ENCODE measurements around the gene RPL19. TPM values are rescaled to one million over a fixed set of nuclear protein-coding genes. Genes with fewer than 3 reads are reported as not detected.

RPL19 gene
- total RNA-seq, 4 donors from 2014 or later: 1,760 to 2,905 (median 2,361) TPM

DNA sequence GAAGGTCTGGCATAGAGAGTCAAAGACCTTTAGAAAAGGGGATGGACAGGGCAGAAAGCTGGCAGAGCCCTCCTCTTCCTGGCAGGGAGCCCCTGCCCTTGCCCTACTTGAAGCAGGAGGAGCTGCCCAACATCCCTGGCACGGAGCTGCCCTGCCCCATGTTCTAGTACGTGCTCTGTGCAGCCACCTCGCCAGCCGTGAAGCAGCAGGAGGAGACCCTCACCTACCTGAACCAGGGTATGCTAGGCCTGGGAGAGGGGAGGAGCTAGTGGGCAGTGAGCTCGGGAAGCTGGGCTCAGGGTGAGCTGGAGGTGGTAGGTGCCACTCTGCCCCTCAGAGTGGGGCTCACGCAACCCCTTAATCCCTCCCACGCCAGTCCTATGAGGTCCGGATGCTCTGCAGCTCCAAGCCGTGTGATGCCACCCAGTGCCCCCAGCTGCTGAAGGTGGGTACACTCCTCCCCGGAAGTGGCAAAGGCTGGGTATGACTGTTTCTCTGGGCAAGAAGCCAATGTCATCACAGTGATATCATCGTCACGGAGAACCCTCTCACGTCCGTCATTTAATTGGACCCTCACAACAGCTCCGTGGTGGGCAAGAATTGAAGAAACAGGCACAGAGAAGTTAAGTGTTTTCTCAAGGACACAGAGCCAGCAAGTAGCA, 38.4 kb downstream of the RPL19 start:
- H3K36me3 ChIP-seq: no peaks in the 10 kb centered on the region
- no peak overlapping the region for H3K4me3 ChIP-seq
- no peaks in the 10 kb centered on the region for H3K9me3 ChIP-seq
- H3K4me1 ChIP-seq: peaks cover 0 to 4% (median 0%) of the 10 kb centered on the region in 4 donors
- WGBS: 22% methylated on average over 10 of the region's 15 CpGs
- TF ChIP-seq POLR2A (IDR thresholded peaks at IDR 0.05; ENCODE audit: low read depth) (no peak), POLR2AphosphoS5 (IDR thresholded peaks at IDR 0.05) (no peak), EP300 (IDR thresholded peaks at IDR 0.05) (no peak)
- TF ChIP-seq, protein P1, sequence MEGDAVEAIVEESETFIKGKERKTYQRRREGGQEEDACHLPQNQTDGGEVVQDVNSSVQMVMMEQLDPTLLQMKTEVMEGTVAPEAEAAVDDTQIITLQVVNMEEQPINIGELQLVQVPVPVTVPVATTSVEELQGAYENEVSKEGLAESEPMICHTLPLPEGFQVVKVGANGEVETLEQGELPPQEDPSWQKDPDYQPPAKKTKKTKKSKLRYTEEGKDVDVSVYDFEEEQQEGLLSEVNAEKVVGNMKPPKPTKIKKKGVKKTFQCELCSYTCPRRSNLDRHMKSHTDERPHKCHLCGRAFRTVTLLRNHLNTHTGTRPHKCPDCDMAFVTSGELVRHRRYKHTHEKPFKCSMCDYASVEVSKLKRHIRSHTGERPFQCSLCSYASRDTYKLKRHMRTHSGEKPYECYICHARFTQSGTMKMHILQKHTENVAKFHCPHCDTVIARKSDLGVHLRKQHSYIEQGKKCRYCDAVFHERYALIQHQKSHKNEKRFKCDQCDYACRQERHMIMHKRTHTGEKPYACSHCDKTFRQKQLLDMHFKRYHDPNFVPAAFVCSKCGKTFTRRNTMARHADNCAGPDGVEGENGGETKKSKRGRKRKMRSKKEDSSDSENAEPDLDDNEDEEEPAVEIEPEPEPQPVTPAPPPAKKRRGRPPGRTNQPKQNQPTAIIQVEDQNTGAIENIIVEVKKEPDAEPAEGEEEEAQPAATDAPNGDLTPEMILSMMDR (IDR thresholded peaks at IDR 0.05): no peak
- peaks cover 0 to 82% (median 0%) of the 10 kb centered on the region in 4 donors for H3K27me3 ChIP-seq
- no peak for DNase-seq (ENCODE audit: extremely low spot score)
- no peak overlapping the region for H3K27ac ChIP-seq (replicated peaks in 1 of 4)
- intact Hi-C loops (cut with DNase I): no loop called here

DNA sequence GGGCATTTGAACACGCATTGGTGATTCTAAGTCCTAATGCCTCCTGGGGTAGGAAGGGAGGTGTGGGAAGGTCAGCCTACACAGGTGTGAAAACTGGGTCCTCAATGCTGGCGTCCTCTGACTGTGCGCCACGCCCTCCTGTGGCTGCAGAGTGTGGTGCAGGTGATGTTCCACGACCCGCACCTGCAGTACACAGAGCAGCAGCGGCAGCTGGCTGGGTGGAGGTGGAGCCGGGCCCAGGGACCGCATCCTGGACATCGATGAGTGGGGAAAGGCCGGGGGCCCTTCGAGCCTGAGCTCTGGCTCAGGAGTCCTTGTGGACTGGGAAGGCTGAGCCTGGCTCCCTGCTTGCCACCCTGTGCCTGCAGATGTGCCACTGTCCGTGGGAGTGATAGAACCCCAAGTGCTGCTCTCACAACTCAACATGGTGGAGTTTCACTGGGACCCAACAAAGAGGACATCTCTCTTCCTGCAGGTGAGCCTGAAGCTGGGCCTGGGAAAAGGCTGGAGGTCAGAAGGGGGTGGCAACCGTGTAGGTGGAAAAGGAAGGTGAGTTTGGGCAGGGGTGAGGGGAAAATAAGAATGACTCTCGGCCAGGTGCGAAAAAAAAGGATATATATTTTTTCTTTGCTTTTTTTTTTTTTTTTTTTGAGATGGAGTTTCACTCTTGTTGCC, 39.7 kb downstream of the RPL19 start:
- WGBS: 31% methylated on average over 12 of the region's 16 CpGs
- Histone ChIP-seq H3K4me1 (peaks cover 5 to 10% (median 6%) of the 10 kb centered on the region in 4 donors), H3K9me3 (no peaks in the 10 kb centered on the region), H3K36me3 (no peaks in the 10 kb centered on the region), H3K4me3 (no peak overlapping the region), H3K27ac (replicated peaks in 1 of 4) (no peak overlapping the region), H3K27me3 (peaks cover 0 to 77% (median 0%) of the 10 kb centered on the region in 4 donors)
- TF ChIP-seq, protein P1 (IDR thresholded peaks at IDR 0.05): peak; percentile 21 to 41 (median 37)
- no peak for TF ChIP-seq EP300 (IDR thresholded peaks at IDR 0.05)
- intact Hi-C loops (cut with DNase I): loop anchor here (5.0 kb wide), 1 partner anchor 32 kb away; no protein-coding TSS in a partner anchor
- no peak for DNase-seq (ENCODE audit: extremely low spot score)

DNA sequence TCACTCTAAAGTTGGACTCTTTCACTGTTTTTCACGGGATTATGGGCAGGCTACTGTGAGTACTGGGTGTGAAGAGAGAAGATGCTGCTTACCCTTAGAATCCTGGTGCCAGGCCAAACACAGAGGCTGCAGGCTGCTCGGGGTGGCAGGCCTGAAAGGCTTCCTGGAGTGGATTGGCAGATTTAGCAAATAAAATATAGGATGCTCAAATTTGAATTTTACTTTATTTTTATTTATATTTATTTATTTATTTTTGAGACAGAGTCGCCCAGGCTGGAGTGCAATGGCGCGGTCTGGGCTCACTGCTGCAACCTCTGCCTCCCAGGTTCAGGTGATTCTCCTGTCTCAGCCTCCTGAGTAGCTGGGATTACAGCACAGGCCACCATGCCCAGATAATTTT, 40.5 kb downstream of the RPL19 start:
- Histone ChIP-seq H3K36me3 (no peaks in the 10 kb centered on the region), H3K27me3 (peaks cover 0 to 68% (median 0%) of the 10 kb centered on the region in 4 donors), H3K4me3 (no peak overlapping the region), H3K4me1 (peaks cover 6 to 13% (median 11%) of the 10 kb centered on the region in 4 donors), H3K9me3 (no peaks in the 10 kb centered on the region), H3K27ac (replicated peaks in 1 of 4) (no peak overlapping the region)
- no peak for DNase-seq (ENCODE audit: extremely low spot score)
- 79% methylated on average over 5 of the region's 5 CpGs for WGBS
- intact Hi-C loops (cut with DNase I): loop anchor here (5.0 kb wide), 1 partner anchor 33 kb away; no protein-coding TSS in a partner anchor
- TF ChIP-seq EP300 (IDR thresholded peaks at IDR 0.05) (no peak), POLR2AphosphoS5 (IDR thresholded peaks at IDR 0.05) (no peak), POLR2A (IDR thresholded peaks at IDR 0.05; ENCODE audit: low read depth) (no peak)
- TF ChIP-seq, protein P1 (IDR thresholded peaks at IDR 0.05): no peak

DNA sequence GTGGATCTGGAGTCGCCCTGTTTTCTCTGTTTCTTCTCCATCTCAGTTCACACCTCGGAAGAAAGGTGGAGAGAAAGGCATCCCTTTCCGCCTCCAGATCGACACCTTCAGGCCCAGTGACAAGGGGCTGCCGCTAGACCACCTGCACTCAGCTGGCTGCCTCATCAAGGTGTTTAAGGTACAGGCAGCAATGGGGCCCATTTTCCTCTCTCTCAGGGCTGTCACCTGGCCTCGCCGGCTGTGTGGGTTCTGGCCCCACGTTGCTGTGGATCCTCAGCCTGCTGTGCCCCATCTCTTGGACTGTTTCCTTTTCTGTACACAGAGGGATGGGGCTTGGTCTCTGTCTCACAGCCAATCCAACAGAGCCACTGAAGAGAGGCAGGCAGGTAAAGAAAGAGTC, 43.1 kb downstream of the RPL19 start:
- TF ChIP-seq, protein P1 (IDR thresholded peaks at IDR 0.05): no peak
- TF ChIP-seq POLR2A (IDR thresholded peaks at IDR 0.05; ENCODE audit: low read depth) (no peak), EP300 (IDR thresholded peaks at IDR 0.05) (no peak), POLR2AphosphoS5 (IDR thresholded peaks at IDR 0.05) (no peak)
- intact Hi-C loops (cut with DNase I): loop anchor here (5.0 kb wide), 1 partner anchor 36 kb away; no protein-coding TSS in a partner anchor
- WGBS: 80% methylated on average over 8 of the region's 8 CpGs
- H3K27me3 ChIP-seq: peaks cover 0 to 55% (median 0%) of the 10 kb centered on the region in 4 donors
- no peak overlapping the region for H3K4me3 ChIP-seq
- H3K36me3 ChIP-seq: no peaks in the 10 kb centered on the region
- H3K9me3 ChIP-seq: no peaks in the 10 kb centered on the region
- H3K27ac ChIP-seq (replicated peaks in 1 of 4): no peak overlapping the region
- peaks cover 6 to 14% (median 11%) of the 10 kb centered on the region in 4 donors for H3K4me1 ChIP-seq
- no peak for DNase-seq (ENCODE audit: extremely low spot score)
